GM19395 (cell line): ENCODE measurements around the gene MAGED1.
"Not testable (repeated sequence)": the region's sequence is repeated elsewhere in the genome, so short reads cannot be mapped to it uniquely, and the experiment has no call there.

Source experiments
- ATAC-seq: cut with Tn5 transposase; IDR thresholded peaks from one replicate; pipeline ENCODE4 v1.9.1; 2021; ENCODE audit warnings: mild to moderate bottlenecking, moderate library complexity; ENCODE audit not compliant: unreplicated experiment

Gene MAGED1

GRCh38 chrX:51893931-51894696 lies 691 bp downstream of the MAGED1 start:
- no peak for ATAC-seq

DNA sequence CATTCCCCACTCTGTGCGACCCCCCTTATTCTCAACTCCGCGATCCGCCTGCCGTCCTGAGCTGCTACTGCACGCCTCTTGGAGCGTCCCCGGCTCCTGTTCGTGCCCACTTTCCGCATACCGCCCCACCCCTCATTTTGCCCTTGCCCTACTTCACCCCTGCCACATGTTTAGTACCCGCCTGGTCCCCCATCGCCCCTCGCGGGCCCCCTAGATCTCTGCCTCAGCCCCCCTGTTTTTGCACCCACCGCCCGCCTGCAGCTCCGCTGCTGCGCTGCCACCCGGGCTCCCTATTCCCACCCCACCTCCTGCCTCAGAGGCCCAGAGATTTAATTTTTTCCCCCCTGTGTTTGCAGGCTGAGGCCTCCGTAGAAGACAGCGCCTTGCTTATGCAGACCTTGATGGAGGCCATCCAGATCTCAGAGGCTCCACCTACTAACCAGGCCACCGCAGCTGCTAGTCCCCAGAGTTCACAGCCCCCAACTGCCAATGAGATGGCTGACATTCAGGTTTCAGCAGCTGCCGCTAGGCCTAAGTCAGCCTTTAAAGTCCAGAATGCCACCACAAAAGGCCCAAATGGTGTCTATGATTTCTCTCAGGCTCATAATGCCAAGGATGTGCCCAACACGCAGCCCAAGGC lies 1.4 kb downstream of the MAGED1 start:
- ATAC-seq: peak; percentile 64

DNA sequence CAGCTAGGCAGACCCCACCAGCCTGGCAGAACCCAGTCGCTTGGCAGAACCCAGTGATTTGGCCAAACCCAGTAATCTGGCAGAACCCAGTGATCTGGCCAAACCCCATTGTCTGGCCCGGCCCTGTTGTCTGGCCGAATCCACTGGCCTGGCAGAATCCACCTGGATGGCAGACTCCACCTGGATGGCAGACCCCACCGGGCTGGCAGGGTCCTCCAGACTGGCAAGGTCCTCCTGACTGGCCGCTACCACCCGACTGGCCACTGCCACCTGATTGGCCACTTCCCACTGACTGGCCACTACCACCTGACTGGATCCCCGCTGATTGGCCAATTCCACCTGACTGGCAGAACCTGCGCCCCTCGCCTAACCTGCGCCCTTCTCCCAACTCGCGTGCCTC lies 3.2 kb downstream of the MAGED1 start:
- no peak for ATAC-seq

DNA sequence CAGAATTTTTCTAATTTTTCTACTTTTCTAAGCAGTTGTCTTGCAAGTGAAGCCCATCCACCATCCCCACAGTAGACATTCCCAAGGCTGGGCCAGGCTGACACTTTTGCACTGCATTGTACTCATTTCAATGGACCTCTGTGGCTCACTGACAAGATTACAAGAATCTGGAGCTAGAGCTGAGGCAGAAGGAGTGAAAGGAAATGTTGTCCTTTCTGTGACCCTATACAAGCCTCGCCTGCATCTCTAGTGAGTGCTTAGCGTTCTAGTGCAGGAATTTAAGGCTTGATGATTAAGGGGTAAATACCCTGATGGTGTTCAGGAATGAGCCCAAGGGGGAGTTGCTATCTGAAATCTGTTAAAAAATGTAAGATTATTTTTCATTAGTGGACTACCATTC lies 6.3 kb downstream of the MAGED1 start:
- no peak for ATAC-seq

DNA sequence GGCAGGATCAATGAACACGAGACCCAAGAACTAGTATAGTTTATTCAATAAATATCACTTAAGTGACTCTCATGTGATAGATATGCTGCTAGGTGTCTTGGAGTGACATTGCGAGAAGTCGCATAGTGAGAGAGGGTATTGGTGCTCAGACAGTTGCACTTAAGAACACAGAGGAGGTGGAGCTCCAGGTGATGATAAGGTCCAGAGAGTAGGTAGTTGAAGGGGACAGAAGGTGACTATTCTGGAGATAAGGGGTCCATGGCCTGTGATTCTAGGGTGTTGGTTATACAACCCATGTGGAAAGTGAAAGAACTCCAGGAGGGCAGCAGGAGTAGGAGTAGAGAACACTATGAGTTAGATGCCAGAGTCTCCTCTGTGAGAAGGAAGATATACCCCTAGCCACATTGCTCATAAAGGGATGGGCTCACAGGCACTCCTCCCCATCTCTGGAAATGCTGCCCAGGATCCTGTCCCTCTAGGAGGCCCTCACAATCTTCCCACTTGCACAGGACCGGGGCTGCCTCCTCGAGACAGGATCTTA lies 9.2 kb downstream of the MAGED1 start:
- no peak for ATAC-seq

GRCh38 chrX:51905152-51905551 lies 11.7 kb downstream of the MAGED1 start:
- ATAC-seq: not testable (repeated sequence)

GRCh38 chrX:51905711-51906110 lies 12.3 kb downstream of the MAGED1 start:
- ATAC-seq: no peak

DNA sequence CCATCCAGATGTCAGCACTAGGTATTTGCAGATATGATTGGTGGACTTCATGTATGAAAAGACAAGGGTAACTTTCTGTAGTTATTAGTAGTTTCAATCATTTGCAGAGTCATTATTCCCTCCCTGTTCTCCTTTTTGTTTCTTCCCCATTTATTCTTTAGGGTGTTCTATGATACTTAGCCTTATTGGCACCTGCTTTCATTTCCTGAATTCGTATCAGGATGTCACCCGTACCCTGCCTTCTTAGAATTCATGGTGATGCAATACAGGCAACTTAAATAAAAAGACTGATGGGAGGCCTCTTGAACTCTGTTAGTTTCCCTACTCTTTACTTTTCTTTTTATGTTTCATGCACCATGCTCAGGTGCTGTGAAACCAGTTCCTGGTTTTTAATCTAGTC lies 24.2 kb downstream of the MAGED1 start:
- no peak for ATAC-seq

DNA sequence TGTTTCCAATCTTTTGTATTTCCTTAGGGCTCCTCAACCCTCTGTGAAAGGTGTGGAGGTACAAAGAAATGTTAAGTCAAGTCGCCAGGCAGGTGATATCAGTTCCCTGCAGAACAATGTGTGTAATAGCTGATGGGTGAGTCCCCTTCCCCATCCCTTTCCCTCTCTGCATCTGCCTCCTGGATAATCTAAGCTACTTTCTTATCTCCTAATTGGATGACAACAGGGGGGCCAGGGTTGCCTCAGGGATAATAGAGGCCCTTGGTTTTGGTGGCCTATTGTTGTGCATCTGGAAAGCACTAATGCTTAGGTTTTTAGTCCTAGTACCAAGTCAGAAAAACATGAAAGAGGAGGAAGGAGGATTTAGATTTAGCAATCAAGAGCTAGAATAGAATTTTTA lies 29.1 kb downstream of the MAGED1 start:
- ATAC-seq: no peak

- ATAC-seq: no peak
Measured at GRCh38 chrX:51931566-51932150, 38.2 kb downstream of the MAGED1 start.
